ENCODE measurements around the gene SMIM27. TPM values are rescaled to one million over a fixed set of nuclear protein-coding genes. Genes with fewer than 3 reads are reported as not detected.

Gene SMIM27
- total and polyA plus RNA-seq, 2 donors (not counting 1 experiment from before 2014, with no cell fraction given), result 9.5 to 20.9 TPM

Other genes starting within 250 kb of the SMIM27 start
- 9.1 and 9.9 TPM in 2 replicates for gene ACO1, start 167.7 kb upstream of the SMIM27 start, total RNA-seq
- 1.3 and 1.6 TPM in 2 replicates for gene ACO1, start 167.7 kb upstream of the SMIM27 start, polyA plus RNA-seq
- 24.9 and 26.3 TPM in 2 replicates for gene RIGI, start 26.1 kb upstream of the SMIM27 start, total RNA-seq
- gene RIGI, start 26.1 kb upstream of the SMIM27 start, polyA plus RNA-seq, result 7.6 and 8.8 TPM in 2 replicates
- gene TOPORS, start 259 bp downstream of the SMIM27 start, total RNA-seq, result 21.4 and 21.5 TPM in 2 replicates
- 10.1 and 14.8 TPM in 2 replicates for gene TOPORS, start 259 bp downstream of the SMIM27 start, polyA plus RNA-seq
- 11.1 and 13.6 TPM in 2 replicates for gene NDUFB6, start 20.8 kb downstream of the SMIM27 start, total RNA-seq
- 7.4 and 14.8 TPM in 2 replicates for gene NDUFB6, start 20.8 kb downstream of the SMIM27 start, polyA plus RNA-seq
- not detected in 2 replicates for gene TAF1L, start 83.3 kb downstream of the SMIM27 start, total RNA-seq
- not detected in 2 replicates for gene TAF1L, start 83.3 kb downstream of the SMIM27 start, polyA plus RNA-seq
- not detected in 2 replicates for gene TMEM215, start 231.2 kb downstream of the SMIM27 start, total RNA-seq
- gene TMEM215, start 231.2 kb downstream of the SMIM27 start, polyA plus RNA-seq, result not detected in 2 replicates

All from B cell (primary cell).